Suprapubic skin (tissue), 4 donors: ENCODE data around the gene GJB6. TPM values are rescaled to one million over a fixed set of nuclear protein-coding genes. Genes with fewer than 3 reads are reported as not detected.

Experiments used
- DNase-seq, 2 donors: peaks; one replicate each; pipeline ENCODE4 v3.0.0-alpha.2; 2019; ENCODE audit warnings: low spot score in 2 of 2
- H3K27ac ChIP-seq: fragments of 200-600 bp; sonication (generic); one replicate; pipeline ENCODE4 v1.5.1; 2019
- H3K27me3 ChIP-seq: fragments of 200-600 bp; sonication (generic); one replicate; pipeline ENCODE4 v1.5.1; 2019
- H3K36me3 ChIP-seq: fragments of 200-600 bp; sonication (generic); one replicate; pipeline ENCODE4 v1.5.1; 2019
- H3K4me1 ChIP-seq: fragments of 200-600 bp; sonication (generic); one replicate; pipeline ENCODE4 v1.5.1; 2019
- H3K4me3 ChIP-seq: fragments of 200-600 bp; sonication (generic); one replicate; pipeline ENCODE4 v1.5.1; 2019; ENCODE audit warnings: mild to moderate bottlenecking
- H3K9me3 ChIP-seq: fragments of 200-600 bp; sonication (generic); one replicate; pipeline ENCODE4 v1.5.1; 2019
- CTCF ChIP-seq, 2 donors: fragments of 200-600 bp in 1 of 2; fragments of 450-650 bp in 1 of 2; sonication (generic) in 1 of 2; IDR thresholded peaks; one replicate each; pipeline ENCODE4 v1.5.1; 2016 to 2019; ENCODE audit warnings: antibody characterized with exemption in 2 of 2, mild to moderate bottlenecking in 1 of 2, moderate library complexity in 1 of 2
- EP300 ChIP-seq: sonication (generic); formaldehyde crosslinking; IDR thresholded peaks from one replicate; pipeline ENCODE4 v1.6.1; 2017; ENCODE audit warnings: antibody characterized with exemption
- POLR2A ChIP-seq, 2 donors: fragments of 450-650 bp; IDR thresholded peaks; one replicate each; pipeline ENCODE4 v1.6.1; 2017; ENCODE audit warnings: antibody characterized with exemption in 2 of 2, mild to moderate bottlenecking in 2 of 2, moderate library complexity in 2 of 2
- POLR2AphosphoS5 ChIP-seq, 3 donors: sonication (generic); formaldehyde crosslinking; IDR thresholded peaks; one replicate each; pipeline ENCODE4 v1.6.1; 2017; ENCODE audit warnings: antibody characterized with exemption in 3 of 3
- WGBS: methylation state at CpG from one replicate; pipeline ENCODE4 v1.1.5; 2018; 5-methylcytosine and 5-hydroxymethylcytosine counted together
- total RNA-seq, 4 donors: library from RNA; depleted of rRNA; stranded (reverse); fragments of >200 nt; gene quantifications; one replicate each; pipeline ENCODE4 v1.1.0, GENCODE V29; 2016

The GJB6 gene
- total RNA-seq, 4 donors from 2014 or later = 32.4 to 128 (median 68.0) TPM

- H3K27me3 ChIP-seq = peaks cover 9% of the 10 kb centered on the region
These were observed 25.4 kb downstream of the GJB6 start for GRCh38 chr13:20206698-20207235.

GRCh38 chr13:20206065-20206697 is 25.9 kb downstream of the GJB6 start:
- H3K4me3 ChIP-seq = no peak overlapping the region
- TF ChIP-seq POLR2A (IDR thresholded peaks at IDR 0.05) (no peak), CTCF (IDR thresholded peaks at IDR 0.05) (no peak), POLR2AphosphoS5 (IDR thresholded peaks at IDR 0.05) (no peak), EP300 (no peak)
- 73% methylated on average over 9 of the region's 11 CpGs for WGBS
- DNase-seq = no peak
- no peaks in the 10 kb centered on the region for H3K9me3 ChIP-seq
- H3K27me3 ChIP-seq = peaks cover 9% of the 10 kb centered on the region
- no peaks in the 10 kb centered on the region for H3K4me1 ChIP-seq
- H3K36me3 ChIP-seq = no peaks in the 10 kb centered on the region
- no peak overlapping the region for H3K27ac ChIP-seq

More at GRCh38 chr13:20206698-20207235, 25.4 kb downstream of the GJB6 start:
- Histone ChIP-seq H3K36me3 (no peaks in the 10 kb centered on the region), H3K4me1 (no peaks in the 10 kb centered on the region), H3K27ac (no peak overlapping the region), H3K9me3 (no peaks in the 10 kb centered on the region), H3K4me3 (no peak overlapping the region)
- TF ChIP-seq EP300 = no peak
- no peak for DNase-seq
- WGBS = 76% methylated on average over 16 of the region's 16 CpGs

- 78% methylated on average over 1 of the region's 1 CpG for WGBS
These were observed 33.3 kb downstream of the GJB6 start for GRCh38 chr13:20198781-20199180.

GRCh38 chr13:20197361-20197834 is 34.7 kb downstream of the GJB6 start:
- H3K9me3 ChIP-seq = no peaks in the 10 kb centered on the region
- H3K36me3 ChIP-seq = no peaks in the 10 kb centered on the region
- 9% methylated on average over 5 of the region's 5 CpGs for WGBS
- no peak overlapping the region for H3K27ac ChIP-seq
- H3K4me1 ChIP-seq = peaks cover 27% of the 10 kb centered on the region
- TF ChIP-seq POLR2AphosphoS5 (IDR thresholded peaks at IDR 0.05) = no peak
- peak; percentile 31 to 57 for TF ChIP-seq CTCF (IDR thresholded peaks at IDR 0.05)
- H3K27me3 ChIP-seq = peaks cover 26% of the 10 kb centered on the region
- H3K4me3 ChIP-seq = no peak overlapping the region
- no peak for DNase-seq

More at GRCh38 chr13:20198781-20199180, 33.3 kb downstream of the GJB6 start:
- Histone ChIP-seq H3K36me3 (no peaks in the 10 kb centered on the region), H3K9me3 (no peaks in the 10 kb centered on the region), H3K27ac (no peak overlapping the region), H3K4me3 (no peak overlapping the region), H3K27me3 (peaks cover 13% of the 10 kb centered on the region), H3K4me1 (peaks cover 13% of the 10 kb centered on the region)
- DNase-seq = no peak
- no peak for TF ChIP-seq POLR2A (IDR thresholded peaks at IDR 0.05)
- no peak for TF ChIP-seq POLR2AphosphoS5 (IDR thresholded peaks at IDR 0.05)
- no peak for TF ChIP-seq EP300
- no peak for TF ChIP-seq CTCF (IDR thresholded peaks at IDR 0.05)

GRCh38 chr13:20195801-20196200 is 36.3 kb downstream of the GJB6 start:
- no peaks in the 10 kb centered on the region for H3K9me3 ChIP-seq
- peaks cover 37% of the 10 kb centered on the region for H3K4me1 ChIP-seq
- TF ChIP-seq POLR2AphosphoS5 (IDR thresholded peaks at IDR 0.05) = no peak
- no peak for TF ChIP-seq EP300
- TF ChIP-seq CTCF (IDR thresholded peaks at IDR 0.05) = no peak
- TF ChIP-seq POLR2A (IDR thresholded peaks at IDR 0.05) = no peak
- no peak overlapping the region for H3K27ac ChIP-seq
- no peaks in the 10 kb centered on the region for H3K36me3 ChIP-seq
- 44% methylated on average over 8 of the region's 8 CpGs for WGBS
- no peak overlapping the region for H3K4me3 ChIP-seq
- DNase-seq = no peak
- peaks cover 33% of the 10 kb centered on the region for H3K27me3 ChIP-seq
